Stimulated activated CD8-positive, alpha-beta memory T cell treated with anti-CD3 and anti-CD28 coated beads, Interleukin-15, amount 100 ng/mL, for 4 hours (primary cell): ENCODE data around the gene CERT1.
"Not testable (repeated sequence)": the region's sequence is repeated elsewhere in the genome, so short reads cannot be mapped to it uniquely, and the experiment has no call there.

Experiments
- DNase-seq, 2 donors: peaks; one replicate each; pipeline ENCODE4 v3.0.0-alpha.2; 2020; ENCODE audit warnings: low read depth in 2 of 2

The CERT1 gene

GRCh38 chr5:75351139-75351926, 160.1 kb downstream of the CERT1 start:
- DNase-seq: no peak

DNA sequence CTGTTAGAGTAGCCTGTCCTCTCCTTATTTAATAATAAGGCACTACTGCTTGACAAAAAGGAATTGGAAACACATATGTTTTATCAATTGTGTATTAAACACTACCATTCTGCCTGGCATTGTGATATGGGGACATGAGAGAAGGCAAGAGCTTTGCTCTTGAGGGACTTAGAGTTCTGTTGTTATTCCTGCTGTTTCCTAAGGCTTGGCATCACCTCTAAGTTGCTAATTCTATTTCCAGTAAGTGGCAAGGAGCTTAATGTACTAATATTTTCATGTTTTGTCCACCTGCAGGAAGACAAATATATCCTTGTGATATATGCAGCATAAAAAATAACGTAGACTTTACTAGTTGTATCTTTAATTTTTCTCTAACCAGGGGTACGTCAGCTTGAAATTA, 161.8 kb downstream of the CERT1 start:
- no peak for DNase-seq

GRCh38 chr5:75348241-75348640, 163.2 kb downstream of the CERT1 start:
- DNase-seq: no peak

GRCh38 chr5:75342836-75343235, 168.6 kb downstream of the CERT1 start:
- DNase-seq: no peak

GRCh38 chr5:75341934-75342333, 169.5 kb downstream of the CERT1 start:
- DNase-seq: no peak

DNA sequence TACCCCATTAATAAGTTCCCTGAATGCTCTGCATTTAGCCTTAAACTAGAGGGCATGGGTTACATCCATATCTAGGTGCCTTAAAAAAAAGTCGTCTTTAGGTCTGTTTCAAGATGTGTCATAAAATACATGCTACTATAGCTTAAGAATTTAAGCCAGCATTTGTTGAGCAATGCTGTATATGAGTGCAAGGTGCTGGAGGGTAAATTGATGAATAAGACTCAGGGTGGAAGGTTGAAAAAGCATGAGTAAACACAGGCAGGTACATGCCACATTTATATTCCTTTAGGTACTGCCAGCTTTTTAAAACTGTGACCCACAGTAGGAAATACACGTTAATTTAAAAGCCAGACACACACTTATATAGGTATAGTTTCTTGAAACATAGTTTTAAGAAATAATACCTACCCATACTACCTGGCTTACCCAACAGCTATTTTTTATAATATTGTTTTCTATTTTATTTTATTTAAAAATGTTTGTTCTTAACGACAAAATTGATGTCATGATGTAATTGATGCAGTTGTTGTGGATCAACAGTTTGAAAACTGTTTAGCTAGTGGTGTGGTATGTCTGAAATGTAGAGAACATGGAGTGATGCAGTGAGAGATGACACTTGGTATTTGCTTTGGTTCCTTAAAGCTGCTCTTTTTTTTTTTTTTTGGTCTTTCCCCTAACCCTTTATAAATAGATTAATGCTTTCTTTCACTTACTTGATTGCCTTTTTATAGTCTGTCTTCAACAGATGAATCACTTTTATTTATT, 170.5 kb downstream of the CERT1 start:
- no peak for DNase-seq

GRCh38 chr5:75338408-75338807, 173.0 kb downstream of the CERT1 start:
- DNase-seq: no peak

- peak in 1 of 2 donors; percentile 2 for DNase-seq
These were observed 173.9 kb downstream of the CERT1 start for GRCh38 chr5:75337366-75338021.

DNA sequence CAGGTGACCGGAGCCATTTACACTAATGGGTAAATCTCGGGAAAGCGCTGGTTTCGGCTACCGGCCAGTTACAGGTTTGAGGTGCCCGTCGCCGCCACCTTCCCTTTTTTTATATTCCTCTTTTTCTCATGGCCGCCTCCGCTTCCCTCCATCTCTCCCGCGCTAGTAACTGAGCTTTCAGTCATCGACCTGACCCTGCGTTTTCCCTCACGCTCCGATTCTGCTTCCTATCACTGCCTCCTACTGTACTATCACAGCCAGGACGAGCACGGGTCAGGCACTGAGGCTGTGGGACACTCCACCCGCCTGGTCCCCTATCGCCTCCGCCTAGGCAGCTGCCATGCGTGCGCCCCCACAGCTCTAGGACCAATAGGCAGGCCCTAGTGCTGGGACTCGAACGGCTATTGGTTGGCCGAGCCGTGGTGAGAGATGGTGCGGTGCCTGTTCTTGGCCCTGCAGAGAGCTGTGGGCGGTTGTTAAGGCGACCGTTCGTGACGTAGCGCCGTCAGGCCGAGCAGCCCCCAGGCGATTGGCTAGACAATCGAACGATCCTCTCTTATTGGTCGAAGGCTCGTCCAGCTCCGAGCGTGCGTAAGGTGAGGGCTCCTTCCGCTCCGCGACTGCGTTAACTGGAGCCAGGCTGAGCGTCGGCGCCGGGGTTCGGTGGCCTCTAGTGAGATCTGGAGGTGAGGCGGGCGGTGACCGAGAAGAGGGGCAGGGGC, 174.7 kb downstream of the CERT1 start, which contains the start of gene HMGCR:
Gene HMGCR (plus strand): TSS at position 606 of the 722 bp plus-strand sequence. CDS start 5,386 bp downstream, outside the sequence.
- peak; percentile 95 to 98 for DNase-seq

GRCh38 chr5:75335952-75336614, 175.3 kb downstream of the CERT1 start:
- DNase-seq: no peak

DNA sequence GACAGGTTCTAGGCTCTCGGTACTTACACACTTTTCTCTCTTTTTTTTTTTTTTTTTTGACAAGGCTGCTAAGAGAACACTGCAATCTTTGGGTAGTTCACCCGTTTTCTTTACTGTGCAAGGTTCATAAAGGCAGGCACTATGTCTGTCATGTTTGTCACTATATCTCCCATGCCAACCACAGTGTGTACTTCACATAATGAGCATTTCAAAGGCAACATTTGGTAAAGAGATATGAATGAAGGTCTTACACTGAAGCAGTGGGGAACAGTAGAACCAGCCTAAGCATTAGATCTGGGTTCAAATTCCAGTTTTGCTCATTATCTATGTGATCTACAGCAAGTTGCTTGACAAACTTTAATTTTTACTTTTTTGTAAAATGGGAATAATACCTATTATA, 175.9 kb downstream of the CERT1 start:
- DNase-seq: no peak

DNA sequence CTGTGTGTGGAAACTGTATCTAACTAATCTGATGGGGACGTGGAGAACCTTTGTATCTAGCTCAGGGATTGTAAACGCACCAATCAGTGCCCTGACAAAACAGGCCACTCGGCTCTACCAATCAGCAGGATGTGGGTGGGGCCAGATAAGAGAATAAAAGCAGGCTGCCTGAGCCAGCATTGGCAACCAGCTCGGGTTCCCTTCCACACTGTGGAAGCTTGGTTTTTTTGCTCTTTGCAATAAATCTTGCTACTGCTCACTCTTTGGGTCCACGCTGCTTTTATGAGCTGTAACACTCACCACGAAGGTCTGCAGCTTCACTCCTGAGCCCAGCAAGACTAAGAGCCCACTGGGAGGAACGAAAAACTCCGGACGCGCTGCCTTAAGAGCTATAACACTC, 177.0 kb downstream of the CERT1 start:
- not testable (repeated sequence) for DNase-seq

DNA sequence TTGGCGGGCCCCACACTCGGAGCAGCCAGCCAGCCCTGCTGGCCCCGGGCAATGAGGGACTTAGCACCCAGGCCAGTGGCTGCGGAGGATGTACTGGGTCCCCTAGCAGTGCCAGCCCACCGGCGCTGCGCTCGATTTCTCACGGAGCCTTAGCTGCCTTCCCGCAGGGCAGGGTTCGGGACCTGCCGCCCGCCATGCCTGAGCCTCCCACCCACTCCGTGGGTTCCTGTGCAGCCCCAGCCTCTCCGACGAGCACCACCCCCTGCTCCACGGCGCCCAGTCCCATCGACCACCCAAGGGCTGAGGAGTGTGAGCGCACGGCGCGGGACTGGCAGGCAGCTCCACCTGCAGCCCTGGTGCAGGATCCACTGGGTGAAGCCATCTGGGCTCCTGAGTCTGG, 177.7 kb downstream of the CERT1 start:
- not testable (repeated sequence) for DNase-seq

- DNase-seq: no peak
These were observed 180.0 kb downstream of the CERT1 start for GRCh38 chr5:75331095-75332090.

DNA sequence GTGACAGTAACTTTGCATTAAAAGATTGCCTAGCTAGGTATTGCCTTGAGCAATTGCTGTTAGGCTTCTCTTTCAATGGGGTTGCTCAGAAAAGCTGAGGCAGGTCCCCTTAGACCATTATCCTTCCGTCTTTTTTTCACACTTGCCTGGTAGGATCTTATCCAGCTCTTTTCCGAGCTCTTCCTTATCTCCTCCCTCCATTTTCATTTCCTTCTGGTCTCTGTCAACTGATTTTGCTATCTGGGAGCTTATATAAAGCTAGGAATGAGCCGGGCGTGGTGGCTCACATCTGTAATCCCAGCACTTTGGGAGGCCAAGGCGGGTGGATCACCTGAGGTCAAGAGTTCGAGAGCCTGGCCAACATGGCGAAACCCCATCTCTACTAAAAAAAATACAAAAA, 181.0 kb downstream of the CERT1 start:
- DNase-seq: no peak
